HFFc6 (cell line): ENCODE measurements around the gene POLR2H. TPM values are rescaled to one million over a fixed set of nuclear protein-coding genes. Genes with fewer than 3 reads are reported as not detected.
A peak's percentile ranks its signal among the peaks of the same experiment; 100 is the strongest.

ENCODE experiments used
- DNase-seq: peaks from one replicate; pipeline ENCODE4 v3.0.0-alpha.2; 2018
- H3K27ac Mint-ChIP-seq: 2 replicates; pipeline ENCODE4 v1.8.0; 2020; ENCODE audit warnings: mild to moderate bottlenecking, mixed read lengths
- H3K27me3 Mint-ChIP-seq: 2 replicates; pipeline ENCODE4 v1.8.0; 2021; ENCODE audit warnings: mild to moderate bottlenecking, moderate library complexity, mixed read lengths; ENCODE audit not compliant: insufficient read depth
- H3K36me3 Mint-ChIP-seq: 2 replicates; pipeline ENCODE4 v1.8.0; 2021; ENCODE audit warnings: low read depth, mixed read lengths
- H3K4me1 Mint-ChIP-seq: 2 replicates; pipeline ENCODE4 v1.8.0; 2020; ENCODE audit warnings: low read depth, mixed read lengths
- H3K4me3 Mint-ChIP-seq: 2 replicates; pipeline ENCODE4 v1.8.0; 2020; ENCODE audit warnings: mild to moderate bottlenecking, moderate library complexity, mixed read lengths
- H3K9me3 Mint-ChIP-seq: 2 replicates; pipeline ENCODE4 v1.8.0; 2020; ENCODE audit warnings: mild to moderate bottlenecking, mixed read lengths
- CTCF ChIP-seq: fragments of 200-600 bp; sonication (generic); IDR thresholded peaks from 2 replicates; pipeline ENCODE4 v1.5.0; 2021; ENCODE audit warnings: antibody characterized with exemption, mild to moderate bottlenecking
- total RNA-seq, 6 experiments: library from RNA; stranded (reverse); fragmentation: NEBNext Ultra II Directional; extraction: Animal tissue kit (Norgen Biotek cat#: 25700); gene quantifications; 2 replicates in 1 of 6; 3 replicates in 5 of 6; pipeline ENCODE4 v1.2.3, GENCODE V29; 2021

POLR2H gene
- total RNA-seq, 6 experiments from 2014 or later, result 45.4 to 68.6 (median 50.1) TPM

- H3K36me3 Mint-ChIP-seq, result peaks cover 18% of the 10 kb centered on the region
- peak overlapping the region; percentile 99 for H3K4me3 Mint-ChIP-seq
- no peak for TF ChIP-seq CTCF
- H3K9me3 Mint-ChIP-seq, result no peaks in the 10 kb centered on the region
- peaks cover 37% of the 10 kb centered on the region for H3K4me1 Mint-ChIP-seq
- DNase-seq, result peak; percentile 53
- peaks cover 6% of the 10 kb centered on the region for H3K27me3 Mint-ChIP-seq
- peak overlapping the region; percentile 99 for H3K27ac Mint-ChIP-seq
Measured at GRCh38 chr3:184361932-184362667, 590 bp downstream of the POLR2H start.

GRCh38 chr3:184362668-184363546, 1.4 kb downstream of the POLR2H start:
- DNase-seq, result peak; percentile 96
- Mint-ChIP-seq H3K4me1 (peaks cover 45% of the 10 kb centered on the region), H3K9me3 (no peaks in the 10 kb centered on the region), H3K27ac (peak overlapping the region; percentile 99), H3K27me3 (peaks cover 6% of the 10 kb centered on the region), H3K4me3 (peak overlapping the region; percentile 99), H3K36me3 (peaks cover 23% of the 10 kb centered on the region)
- TF ChIP-seq CTCF, result peak; percentile 76

GRCh38 chr3:184366619-184367289, 5.2 kb downstream of the POLR2H start:
- H3K36me3 Mint-ChIP-seq, result peaks cover 39% of the 10 kb centered on the region
- peaks cover 56% of the 10 kb centered on the region for H3K4me1 Mint-ChIP-seq
- peaks cover 6% of the 10 kb centered on the region for H3K27me3 Mint-ChIP-seq
- no peak for TF ChIP-seq CTCF
- peak overlapping the region; percentile 71 for H3K27ac Mint-ChIP-seq
- no peak for DNase-seq
- H3K9me3 Mint-ChIP-seq, result no peaks in the 10 kb centered on the region
- H3K4me3 Mint-ChIP-seq, result no peak overlapping the region

GRCh38 chr3:184368116-184368515, 6.6 kb downstream of the POLR2H start:
- Mint-ChIP-seq H3K4me1 (peaks cover 58% of the 10 kb centered on the region), H3K27me3 (peaks cover 4% of the 10 kb centered on the region)
- TF ChIP-seq CTCF, result no peak

GRCh38 chr3:184368586-184369183, 7.2 kb downstream of the POLR2H start:
- peak overlapping the region; percentile 85 for H3K27ac Mint-ChIP-seq
- H3K4me1 Mint-ChIP-seq, result peaks cover 64% of the 10 kb centered on the region
- H3K27me3 Mint-ChIP-seq, result no peaks in the 10 kb centered on the region; the same call in 1 of the 2 replicates
- DNase-seq, result peak; percentile 83
- no peak for TF ChIP-seq CTCF
- H3K9me3 Mint-ChIP-seq, result no peaks in the 10 kb centered on the region
- H3K4me3 Mint-ChIP-seq, result peak overlapping the region; percentile 46; the same call in 1 of the 2 replicates
- peaks cover 39% of the 10 kb centered on the region for H3K36me3 Mint-ChIP-seq

More at GRCh38 chr3:184368116-184368515, 6.6 kb downstream of the POLR2H start:
- Mint-ChIP-seq H3K9me3 (no peaks in the 10 kb centered on the region), H3K4me3 (no peak overlapping the region; the same call in 1 of the 2 replicates), H3K27ac (peak overlapping the region; percentile 85; the same call in 1 of the 2 replicates), H3K36me3 (peaks cover 39% of the 10 kb centered on the region)
- no peak for DNase-seq
